Anterior cingulate cortex (tissue), 58 donors: ENCODE measurements around the gene ADGRE1.
"Not testable (repeated sequence)": the region's sequence is repeated elsewhere in the genome, so short reads cannot be mapped to it uniquely, and the experiment has no call there.

Experiments
- DNase-seq, 58 donors: peaks; one replicate each; lab custom pipeline; 2025; lab: John Stamatoyannopoulos, UW

ADGRE1 gene

GRCh38 chr19:6887316-6887715, at the start of gene ADGRE1:
Gene ADGRE1 (plus strand): TSS chr19:6887579. CDS start chr19:6887609, 30 bp downstream.
- peak in 1 of 58 donors; percentile 6 for DNase-seq

GRCh38 chr19:6838062-6838655, 49.2 kb upstream of the ADGRE1 start:
- DNase-seq = no peak

GRCh38 chr19:6842871-6843607, 44.3 kb upstream of the ADGRE1 start:
- no peak for DNase-seq

GRCh38 chr19:6847828-6848200, 39.6 kb upstream of the ADGRE1 start:
- DNase-seq = no peak

GRCh38 chr19:6848986-6849385, 38.4 kb upstream of the ADGRE1 start:
- DNase-seq = no peak

- DNase-seq = no peak
Observed at GRCh38 chr19:6849876-6850275, 37.5 kb upstream of the ADGRE1 start.

GRCh38 chr19:6851359-6851758, 36.0 kb upstream of the ADGRE1 start:
- no peak for DNase-seq

- no peak for DNase-seq
Observed at GRCh38 chr19:6852001-6852400, 35.4 kb upstream of the ADGRE1 start.

- no peak for DNase-seq
Observed at GRCh38 chr19:6853868-6854267, 33.5 kb upstream of the ADGRE1 start.

GRCh38 chr19:6854758-6855157, 32.6 kb upstream of the ADGRE1 start:
- no peak for DNase-seq

GRCh38 chr19:6856749-6857372, 30.5 kb upstream of the ADGRE1 start:
- peak in 39 of 58 donors; percentile 1 to 78 (median 18) for DNase-seq

GRCh38 chr19:6861683-6862286, 25.6 kb upstream of the ADGRE1 start:
- DNase-seq = no peak

GRCh38 chr19:6862673-6863078, 24.7 kb upstream of the ADGRE1 start:
- peak in 56 of 58 donors; percentile 1 to 77 (median 46) for DNase-seq

GRCh38 chr19:6864325-6864940, 22.9 kb upstream of the ADGRE1 start:
- DNase-seq = no peak

- no peak for DNase-seq
Observed at GRCh38 chr19:6865849-6866248, 21.5 kb upstream of the ADGRE1 start.

GRCh38 chr19:6866741-6867151, 20.6 kb upstream of the ADGRE1 start:
- DNase-seq = no peak

GRCh38 chr19:6868351-6868750, 19.0 kb upstream of the ADGRE1 start:
- peak in 26 of 58 donors; percentile 0 to 24 (median 6) for DNase-seq

GRCh38 chr19:6869151-6869882, 18.1 kb upstream of the ADGRE1 start:
- DNase-seq = not testable (repeated sequence)

GRCh38 chr19:6873708-6874431, 13.5 kb upstream of the ADGRE1 start:
- no peak for DNase-seq
